Neural crest cell (in vitro differentiated cells): ENCODE results near the gene SERPINB8. TPM values are rescaled to one million over a fixed set of nuclear protein-coding genes. Genes with fewer than 3 reads are reported as not detected.
"Not testable (repeated sequence)": the region's sequence is repeated elsewhere in the genome, so short reads cannot be mapped to it uniquely, and the experiment has no call there.

ENCODE experiments used
- DNase-seq: peaks from one replicate; pipeline ENCODE4 v3.0.0; 2021; ENCODE audit warnings: low read depth, mixed read lengths, low spot score
- H3K27ac Mint-ChIP-seq: one replicate; pipeline ENCODE4 v1.8.0; 2021; ENCODE audit warnings: mild to moderate bottlenecking, mixed read lengths; ENCODE audit not compliant: unreplicated experiment
- H3K27me3 Mint-ChIP-seq: 2 replicates; pipeline ENCODE4 v1.8.0; 2021; ENCODE audit warnings: low read depth, mild to moderate bottlenecking, mixed read lengths
- H3K36me3 Mint-ChIP-seq: 2 replicates; pipeline ENCODE4 v1.8.0; 2021; ENCODE audit warnings: low read depth, mild to moderate bottlenecking, mixed read lengths
- H3K4me1 Mint-ChIP-seq: 2 replicates; pipeline ENCODE4 v1.8.0; 2021; ENCODE audit warnings: mixed read lengths
- H3K4me3 Mint-ChIP-seq: one replicate; pipeline ENCODE4 v1.8.0; 2021; ENCODE audit warnings: mild to moderate bottlenecking, mixed read lengths
- H3K9me3 Mint-ChIP-seq: 2 replicates; pipeline ENCODE4 v1.8.0; 2021; ENCODE audit warnings: mixed read lengths
- long read RNA-seq: library from polyadenylated mRNA; unstranded; transcript quantifications from one replicate; pipeline ENCODE4 v2.0.0, GENCODE V29; 2020
- total RNA-seq: library from RNA; stranded (reverse); gene quantifications from 2 replicates; pipeline ENCODE4 v1.2.1, GENCODE V29; 2021
- TF ChIP-seq, protein P1 (sequence below): fragments of 200-600 bp; sonication (generic); conservative IDR thresholded peaks from 2 replicates; pipeline ENCODE4 v1.5.0; 2021; ENCODE audit warnings: antibody characterized with exemption, mild to moderate bottlenecking

The SERPINB8 gene, protein sequence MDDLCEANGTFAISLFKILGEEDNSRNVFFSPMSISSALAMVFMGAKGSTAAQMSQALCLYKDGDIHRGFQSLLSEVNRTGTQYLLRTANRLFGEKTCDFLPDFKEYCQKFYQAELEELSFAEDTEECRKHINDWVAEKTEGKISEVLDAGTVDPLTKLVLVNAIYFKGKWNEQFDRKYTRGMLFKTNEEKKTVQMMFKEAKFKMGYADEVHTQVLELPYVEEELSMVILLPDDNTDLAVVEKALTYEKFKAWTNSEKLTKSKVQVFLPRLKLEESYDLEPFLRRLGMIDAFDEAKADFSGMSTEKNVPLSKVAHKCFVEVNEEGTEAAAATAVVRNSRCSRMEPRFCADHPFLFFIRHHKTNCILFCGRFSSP
- 3.7 and 3.9 TPM in 2 replicates for total RNA-seq
- long read RNA-seq, partial matches to known transcripts: 0 of 2 reads
- long read RNA-seq, other reads (novel, unspliced or antisense): 1 of 2 reads

DNA sequence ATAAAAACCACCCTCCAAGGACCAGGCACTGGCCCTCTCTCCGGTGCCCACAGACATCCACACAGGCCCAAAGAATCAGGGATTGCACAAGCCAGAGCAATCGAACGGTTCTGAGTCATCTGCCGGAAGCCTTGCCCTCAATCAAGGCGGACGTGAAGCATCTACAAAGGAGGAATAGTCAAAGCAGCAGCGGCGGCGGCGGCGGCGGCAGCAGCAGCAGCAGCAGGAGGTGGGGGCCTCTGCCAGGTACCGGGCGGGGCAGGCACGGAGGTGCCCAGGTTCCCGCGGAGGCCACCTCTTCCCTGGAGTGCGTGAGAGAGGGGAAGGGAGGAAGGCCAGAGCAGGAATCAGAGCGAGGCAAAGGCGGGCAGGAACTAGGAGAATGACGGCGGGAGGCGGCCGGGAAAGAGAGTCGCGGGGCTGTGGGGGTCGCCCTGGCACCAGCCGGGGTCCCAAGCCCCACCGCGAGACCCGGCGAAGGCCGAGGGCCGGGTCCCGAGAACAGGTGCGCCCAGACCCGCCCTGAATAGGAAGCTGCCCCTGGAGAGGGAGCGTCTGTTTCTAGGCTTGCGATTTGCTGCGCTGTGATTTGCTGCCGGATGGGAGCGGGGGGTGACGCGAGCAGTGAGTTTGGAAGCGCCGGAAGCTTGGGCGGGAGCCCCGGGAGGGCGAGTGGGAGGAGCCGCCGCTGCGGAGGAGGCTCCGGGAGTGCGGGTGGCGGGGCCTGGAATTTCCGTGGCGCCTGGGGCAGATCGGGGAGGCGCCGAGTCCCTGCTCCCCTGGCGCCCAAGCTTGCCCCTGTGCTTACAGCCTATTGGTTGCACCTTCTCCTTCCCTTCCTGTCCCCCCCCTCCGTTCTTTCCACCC is at the start of gene SERPINB8:
Gene SERPINB8 (plus strand): TSS at position 140 of the 867 bp plus-strand sequence. CDS start 8,228 bp downstream, outside the sequence.
- Mint-ChIP-seq H3K36me3 (no peaks in the 10 kb centered on the region), H3K9me3 (no peaks in the 10 kb centered on the region), H3K4me1 (peaks cover 22% of the 10 kb centered on the region), H3K4me3 (peak within 1 kb of the TSS; percentile 96), H3K27me3 (no peaks in the 10 kb centered on the region), H3K27ac (peak within 1 kb of the TSS; percentile 99)
- TF ChIP-seq, protein P1, sequence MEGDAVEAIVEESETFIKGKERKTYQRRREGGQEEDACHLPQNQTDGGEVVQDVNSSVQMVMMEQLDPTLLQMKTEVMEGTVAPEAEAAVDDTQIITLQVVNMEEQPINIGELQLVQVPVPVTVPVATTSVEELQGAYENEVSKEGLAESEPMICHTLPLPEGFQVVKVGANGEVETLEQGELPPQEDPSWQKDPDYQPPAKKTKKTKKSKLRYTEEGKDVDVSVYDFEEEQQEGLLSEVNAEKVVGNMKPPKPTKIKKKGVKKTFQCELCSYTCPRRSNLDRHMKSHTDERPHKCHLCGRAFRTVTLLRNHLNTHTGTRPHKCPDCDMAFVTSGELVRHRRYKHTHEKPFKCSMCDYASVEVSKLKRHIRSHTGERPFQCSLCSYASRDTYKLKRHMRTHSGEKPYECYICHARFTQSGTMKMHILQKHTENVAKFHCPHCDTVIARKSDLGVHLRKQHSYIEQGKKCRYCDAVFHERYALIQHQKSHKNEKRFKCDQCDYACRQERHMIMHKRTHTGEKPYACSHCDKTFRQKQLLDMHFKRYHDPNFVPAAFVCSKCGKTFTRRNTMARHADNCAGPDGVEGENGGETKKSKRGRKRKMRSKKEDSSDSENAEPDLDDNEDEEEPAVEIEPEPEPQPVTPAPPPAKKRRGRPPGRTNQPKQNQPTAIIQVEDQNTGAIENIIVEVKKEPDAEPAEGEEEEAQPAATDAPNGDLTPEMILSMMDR: no peak
- DNase-seq: peak; percentile 81

DNA sequence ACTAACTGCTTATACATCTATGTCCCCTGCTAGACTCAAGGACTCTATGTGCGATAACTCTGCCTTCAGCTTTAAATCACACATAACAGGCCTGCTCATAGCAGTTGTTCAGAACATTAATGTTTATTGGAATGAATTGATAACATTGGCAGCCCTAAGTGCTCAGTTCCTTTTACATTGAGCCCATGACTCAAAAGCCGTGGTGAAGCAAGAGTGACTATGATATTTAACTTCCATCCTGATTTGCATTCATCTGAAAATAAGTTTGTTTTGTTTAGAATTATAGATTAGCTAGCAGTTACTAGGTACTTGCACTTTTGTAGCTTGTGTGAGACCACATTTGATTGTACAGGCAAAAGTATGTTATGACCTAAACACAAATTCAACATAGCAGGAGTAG is 47.8 kb upstream of the SERPINB8 start:
- H3K27me3 Mint-ChIP-seq: peaks cover 2% of the 10 kb centered on the region
- H3K4me3 Mint-ChIP-seq: no peak overlapping the region
- H3K27ac Mint-ChIP-seq: no peak overlapping the region
- no peaks in the 10 kb centered on the region for H3K9me3 Mint-ChIP-seq
- no peak for DNase-seq
- H3K36me3 Mint-ChIP-seq: no peaks in the 10 kb centered on the region
- TF ChIP-seq, protein P1: no peak
- H3K4me1 Mint-ChIP-seq: no peaks in the 10 kb centered on the region

DNA sequence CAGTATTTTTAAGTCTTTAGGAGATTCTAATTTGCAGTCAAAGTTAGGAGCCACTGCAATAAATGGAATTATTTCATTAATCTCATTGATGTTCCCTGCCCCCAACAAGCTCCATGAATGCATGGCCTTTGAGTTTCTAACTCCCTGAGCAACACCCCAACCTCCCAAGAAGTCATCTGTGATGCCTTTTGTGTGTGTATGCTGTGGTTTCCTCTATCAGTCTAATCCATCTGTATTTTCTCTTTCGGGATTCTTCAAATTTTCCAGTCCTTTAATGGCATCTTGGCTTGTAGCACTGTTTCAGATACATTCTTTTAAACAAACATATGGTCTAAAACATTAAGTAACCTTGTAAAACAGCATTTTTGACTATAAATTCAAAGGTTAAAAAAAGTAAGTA is 45.3 kb upstream of the SERPINB8 start:
- peaks cover 2% of the 10 kb centered on the region for H3K27me3 Mint-ChIP-seq
- H3K4me3 Mint-ChIP-seq: no peak overlapping the region
- DNase-seq: no peak
- no peaks in the 10 kb centered on the region for H3K9me3 Mint-ChIP-seq
- H3K27ac Mint-ChIP-seq: no peak overlapping the region
- H3K36me3 Mint-ChIP-seq: no peaks in the 10 kb centered on the region
- H3K4me1 Mint-ChIP-seq: no peaks in the 10 kb centered on the region
- TF ChIP-seq, protein P1: no peak

DNA sequence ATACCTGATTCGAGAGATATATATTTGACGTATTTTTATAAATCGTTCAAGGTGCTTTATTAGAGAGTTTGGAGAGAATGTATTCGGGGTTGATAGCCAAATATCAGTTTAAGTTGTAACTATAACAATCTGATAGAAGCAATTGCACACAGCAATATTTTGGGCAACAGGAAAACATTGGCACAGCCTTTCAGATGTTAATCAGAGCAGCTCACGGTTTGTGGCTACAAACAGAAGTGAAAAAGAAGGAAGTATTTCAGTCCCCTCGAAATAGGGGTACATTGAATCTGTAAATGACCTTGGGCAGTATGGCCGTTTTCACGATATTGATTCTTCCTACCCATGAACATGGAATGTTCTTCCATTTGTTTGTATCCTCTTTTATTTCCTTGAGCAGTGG is 41.5 kb upstream of the SERPINB8 start:
- no peak overlapping the region for H3K27ac Mint-ChIP-seq
- H3K9me3 Mint-ChIP-seq: no peaks in the 10 kb centered on the region
- TF ChIP-seq, protein P1: no peak
- peaks cover 6% of the 10 kb centered on the region for H3K27me3 Mint-ChIP-seq
- DNase-seq: no peak
- H3K36me3 Mint-ChIP-seq: no peaks in the 10 kb centered on the region
- H3K4me1 Mint-ChIP-seq: no peaks in the 10 kb centered on the region
- H3K4me3 Mint-ChIP-seq: no peak overlapping the region

DNA sequence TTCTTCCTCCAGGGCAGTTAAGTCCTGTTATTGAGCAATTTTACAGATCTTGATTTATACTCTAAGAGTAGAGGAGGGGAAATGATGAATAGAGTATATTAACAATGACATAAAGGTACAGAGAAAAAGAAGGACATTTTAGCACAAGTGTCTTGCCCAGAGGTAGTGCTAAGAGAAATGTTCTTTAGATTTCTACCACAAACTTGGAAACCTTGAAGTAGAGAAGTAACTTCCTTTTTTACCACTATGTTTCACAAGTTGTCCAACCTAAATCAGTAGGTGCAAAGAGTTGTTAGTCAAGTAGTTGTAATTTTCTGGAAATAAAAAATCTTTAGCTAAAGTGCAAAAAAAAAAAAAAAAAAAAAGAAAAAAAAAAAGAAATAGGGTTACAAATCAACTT is 40.5 kb upstream of the SERPINB8 start:
- not testable (repeated sequence) for H3K4me1 Mint-ChIP-seq, DNase-seq, H3K36me3 Mint-ChIP-seq, H3K27ac Mint-ChIP-seq, H3K27me3 Mint-ChIP-seq, H3K4me3 Mint-ChIP-seq, H3K9me3 Mint-ChIP-seq
